Ovary (tissue), 3 donors: ENCODE measurements around the gene DENND6B.

ENCODE experiments used
- CTCF ChIP-seq, 3 donors: fragments of 450-650 bp in 2 of 3; fragments of 200-600 bp in 1 of 3; IDR thresholded peaks; one replicate each; pipeline versions ENCODE4 v1.5.1 to v1.8.0; 2016 to 2022; ENCODE audit warnings: antibody characterized with exemption in 3 of 3, mild to moderate bottlenecking in 1 of 3
- EP300 ChIP-seq: sonication (generic); formaldehyde crosslinking; IDR thresholded peaks from one replicate; pipeline ENCODE4 v1.6.1; 2017; ENCODE audit warnings: antibody characterized with exemption
- POLR2A ChIP-seq: fragments of 450-650 bp; IDR thresholded peaks from one replicate; pipeline ENCODE4 v1.6.1; 2017; ENCODE audit warnings: antibody characterized with exemption, mild to moderate bottlenecking, moderate library complexity
- donor health status: DM: no; HTN: no; CAD: no.

GRCh38 chr22:50278956-50279619 is 47.7 kb downstream of the DENND6B start:
- no peak for TF ChIP-seq CTCF (IDR thresholded peaks at IDR 0.05)
- no peak for TF ChIP-seq EP300
- TF ChIP-seq POLR2A, result no peak
